ENCODE measurements around the gene ZEB1.

The ZEB1 gene

GRCh38 chr10:31303212-31303611 lies 15.8 kb upstream of the ZEB1 start:
- TF ChIP-seq ZFX (IDR thresholded peaks at IDR 0.05) = no peak
- no peak for TF ChIP-seq CTCF (conservative IDR thresholded peaks at IDR 0.05)

GRCh38 chr10:31304291-31304970 lies 14.6 kb upstream of the ZEB1 start:
- no peak overlapping the region for H3K27ac ChIP-seq
- TF ChIP-seq ZFX (IDR thresholded peaks at IDR 0.05) (no peak), CTCF (conservative IDR thresholded peaks at IDR 0.05) (no peak)

More at GRCh38 chr10:31303212-31303611, 15.8 kb upstream of the ZEB1 start:
- no peak overlapping the region for H3K27ac ChIP-seq

- TF ChIP-seq CTCF (conservative IDR thresholded peaks at IDR 0.05) (no peak), ZFX (IDR thresholded peaks at IDR 0.05) (no peak)
- no peak overlapping the region for H3K27ac ChIP-seq
Observed at GRCh38 chr10:31313396-31313795, 5.6 kb upstream of the ZEB1 start.

- no peak overlapping the region for H3K27ac ChIP-seq
- TF ChIP-seq ZFX (IDR thresholded peaks at IDR 0.05) = no peak
- TF ChIP-seq CTCF (conservative IDR thresholded peaks at IDR 0.05) = no peak
Observed at GRCh38 chr10:31314256-31315150, 4.5 kb upstream of the ZEB1 start.

- H3K27ac ChIP-seq = no peak overlapping the region
- TF ChIP-seq ZFX (IDR thresholded peaks at IDR 0.05) (no peak), CTCF (conservative IDR thresholded peaks at IDR 0.05) (no peak)
Observed at GRCh38 chr10:31315453-31315852, 3.6 kb upstream of the ZEB1 start.

GRCh38 chr10:31317171-31317570 lies 1.8 kb upstream of the ZEB1 start:
- no peak overlapping the region for H3K27ac ChIP-seq
- TF ChIP-seq ZFX (IDR thresholded peaks at IDR 0.05) = no peak
- TF ChIP-seq CTCF (conservative IDR thresholded peaks at IDR 0.05) = no peak
